Loucy (cell line): ENCODE data around the gene TMEFF1.
A peak's percentile ranks its signal among the peaks of the same experiment; 100 is the strongest.

ENCODE experiments used
- H2AFZ ChIP-seq: fragments of 200-600 bp; sonication (generic); 2 replicates; pipeline ENCODE4 v1.6.0; 2016; ENCODE audit warnings: antibody characterized with exemption, mild to moderate bottlenecking, low read length, moderate library complexity
- H3F3A ChIP-seq: fragments of 200-600 bp; 2 replicates; pipeline ENCODE4 v1.6.0; 2016; ENCODE audit warnings: antibody characterized with exemption, low read depth, mild to moderate bottlenecking
- H3K27me3 ChIP-seq: fragments of 200-600 bp; sonication (generic); 2 replicates; pipeline ENCODE4 v1.6.1; 2014; ENCODE audit warnings: low read length, mild to moderate bottlenecking; ENCODE audit not compliant: insufficient read depth, poor library complexity, severe bottlenecking
- H3K36me3 ChIP-seq: fragments of 200-600 bp; sonication (generic); 2 replicates; pipeline ENCODE4 v1.6.1; 2016; ENCODE audit warnings: low read length; ENCODE audit not compliant: insufficient read depth
- H3K4me1 ChIP-seq: fragments of 200-600 bp; sonication (generic); 2 replicates; pipeline ENCODE4 v1.5.1; 2014; ENCODE audit warnings: low read length, mild to moderate bottlenecking; ENCODE audit not compliant: insufficient read depth, poor library complexity, severe bottlenecking
- H3K4me2 ChIP-seq: fragments of 200-600 bp; sonication (generic); 2 replicates; pipeline ENCODE4 v1.6.0; 2014; ENCODE audit warnings: antibody characterized with exemption, low read length, low read depth, mild to moderate bottlenecking; ENCODE audit not compliant: poor library complexity, severe bottlenecking
- H3K4me3 ChIP-seq: fragments of 200-600 bp; sonication (generic); 2 replicates; pipeline ENCODE4 v1.5.1; 2014; ENCODE audit warnings: low read length, mild to moderate bottlenecking, mixed read lengths; ENCODE audit not compliant: poor library complexity, severe bottlenecking
- H3K79me2 ChIP-seq: fragments of 200-600 bp; sonication (generic); 2 replicates; pipeline ENCODE4 v1.6.1; 2014; ENCODE audit warnings: low read length; ENCODE audit not compliant: insufficient read depth
- H3K9ac ChIP-seq: fragments of 200-600 bp; sonication (generic); 2 replicates; pipeline ENCODE4 v1.6.0; 2014; ENCODE audit warnings: mild to moderate bottlenecking, low read depth, low read length, moderate library complexity; ENCODE audit not compliant: poor library complexity, severe bottlenecking
- H3K9me2 ChIP-seq: fragments of 200-600 bp; sonication (generic); replicated peaks from 2 replicates; pipeline ENCODE4 v1.6.1; 2016; ENCODE audit warnings: low read depth, low read length, mixed read lengths
- H3K9me3 ChIP-seq: fragments of 200-600 bp; sonication (generic); 2 replicates; pipeline ENCODE4 v1.6.1; 2014; ENCODE audit warnings: mild to moderate bottlenecking, antibody characterized with exemption, low read length, low read depth; ENCODE audit not compliant: insufficient read depth
- H4K20me1 ChIP-seq: fragments of 200-600 bp; sonication (generic); 2 replicates; pipeline ENCODE4 v1.6.0; 2014; ENCODE audit warnings: antibody characterized with exemption, low read length, mild to moderate bottlenecking; ENCODE audit not compliant: insufficient read depth, poor library complexity, severe bottlenecking
- CTCF ChIP-seq: fragments of 200-600 bp; sonication (generic); conservative IDR thresholded peaks from 2 replicates; pipeline ENCODE4 v1.5.1; 2014; ENCODE audit warnings: mild to moderate bottlenecking, antibody characterized with exemption, low read length
- EZH2phosphoT487 ChIP-seq: fragments of 200-600 bp; IDR thresholded peaks from 2 replicates; pipeline ENCODE4 v1.6.1; 2018; ENCODE audit warnings: antibody characterized with exemption, mild to moderate bottlenecking, moderate library complexity, borderline replicate concordance

Gene TMEFF1

GRCh38 chr9:100598641-100599145 is 125.7 kb downstream of the TMEFF1 start:
- H3K27me3 ChIP-seq = no peaks in the 10 kb centered on the region
- H3K4me3 ChIP-seq = peak overlapping the region; percentile 73
- H3K4me2 ChIP-seq = peak overlapping the region; percentile 67
- H2AFZ ChIP-seq = peak overlapping the region; percentile 83
- no peaks in the 10 kb centered on the region for H3F3A ChIP-seq
- H3K36me3 ChIP-seq = no peaks in the 10 kb centered on the region
- no peaks in the 10 kb centered on the region for H3K9me2 ChIP-seq
- H3K9ac ChIP-seq = peak overlapping the region; percentile 56
- no peaks in the 10 kb centered on the region for H4K20me1 ChIP-seq
- TF ChIP-seq EZH2phosphoT487 (no peak), CTCF (no peak)
- H3K9me3 ChIP-seq = no peaks in the 10 kb centered on the region
- no peaks in the 10 kb centered on the region for H3K79me2 ChIP-seq
- H3K4me1 ChIP-seq = no peaks in the 10 kb centered on the region

- no peak for TF ChIP-seq CTCF
- no peak for TF ChIP-seq EZH2phosphoT487
- Histone ChIP-seq H3K4me2 (no peak overlapping the region), H3K27me3 (no peaks in the 10 kb centered on the region), H3K4me1 (no peaks in the 10 kb centered on the region), H3K4me3 (no peak overlapping the region), H3K9me3 (no peaks in the 10 kb centered on the region), H4K20me1 (no peaks in the 10 kb centered on the region), H3K9me2 (no peaks in the 10 kb centered on the region), H3K36me3 (no peaks in the 10 kb centered on the region), H3K9ac (no peak overlapping the region), H3K79me2 (no peaks in the 10 kb centered on the region), H2AFZ (0 out of 2 replicates have a peak overlapping the region, but pooled peaks have one; percentile 24), H3F3A (no peaks in the 10 kb centered on the region)
These were observed 127.7 kb downstream of the TMEFF1 start for GRCh38 chr9:100600521-100601079.

- no peaks in the 10 kb centered on the region for H3K79me2 ChIP-seq
- no peak overlapping the region for H3K4me2 ChIP-seq
- no peaks in the 10 kb centered on the region for H3K27me3 ChIP-seq
- no peaks in the 10 kb centered on the region for H3K9me2 ChIP-seq
- TF ChIP-seq CTCF (peak; percentile 86), EZH2phosphoT487 (no peak)
- no peak overlapping the region for H3K4me3 ChIP-seq
- no peaks in the 10 kb centered on the region for H3K4me1 ChIP-seq
- no peaks in the 10 kb centered on the region for H3F3A ChIP-seq
- H4K20me1 ChIP-seq = no peaks in the 10 kb centered on the region
- no peaks in the 10 kb centered on the region for H3K36me3 ChIP-seq
- no peak overlapping the region for H3K9ac ChIP-seq
- 0 out of 2 replicates have a peak overlapping the region, but pooled peaks have one; percentile 24 for H2AFZ ChIP-seq
- H3K9me3 ChIP-seq = no peaks in the 10 kb centered on the region
These were observed 128.3 kb downstream of the TMEFF1 start for GRCh38 chr9:100601216-100601615.
